GM18502 (cell line): ENCODE data around the gene CIDEB.

Source experiments
- ATAC-seq: cut with Tn5 transposase; IDR thresholded peaks from one replicate; pipeline ENCODE4 v1.9.1; 2021; ENCODE audit warnings: mild to moderate bottlenecking; ENCODE audit not compliant: unreplicated experiment, poor library complexity

The CIDEB gene

DNA sequence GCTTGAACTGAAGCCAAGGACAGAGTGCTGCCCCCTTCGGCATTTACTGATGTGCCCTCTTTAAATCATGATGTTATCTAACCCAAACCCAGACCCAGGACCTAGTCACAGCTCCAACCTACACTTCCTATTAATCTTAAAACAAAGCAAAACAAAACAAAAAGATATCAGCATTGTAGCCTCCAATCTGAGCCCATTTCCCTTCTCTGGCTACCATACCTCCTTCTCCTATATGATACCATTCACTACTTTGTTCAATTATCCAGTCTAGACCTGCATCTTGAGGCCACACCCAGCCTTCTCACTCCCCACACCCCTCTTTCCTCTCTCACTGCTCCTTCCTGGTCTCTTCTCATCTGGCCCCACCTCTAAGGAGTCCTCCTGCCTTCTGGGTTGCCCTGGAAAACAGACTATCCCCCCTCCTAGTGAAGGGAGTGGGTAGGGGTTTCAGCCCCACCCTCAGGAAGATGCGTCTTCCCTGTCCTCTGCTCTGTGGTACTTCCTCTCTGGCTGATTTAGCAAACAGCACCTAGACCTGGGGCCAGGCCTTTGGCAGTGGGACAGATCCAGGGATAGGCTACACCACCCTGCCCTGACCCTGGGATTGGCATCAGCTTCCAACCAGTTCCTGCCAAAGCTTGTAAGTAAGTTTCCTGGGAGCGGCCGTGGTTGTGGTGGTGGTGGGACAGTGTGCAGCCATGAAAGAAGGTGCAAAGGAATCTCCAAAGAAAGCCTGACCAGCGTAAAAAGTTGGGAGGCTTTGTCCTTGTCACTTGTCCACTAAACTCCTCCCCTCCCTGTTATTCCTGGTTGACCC, 6.8 kb upstream of the CIDEB start:
- ATAC-seq = no peak

DNA sequence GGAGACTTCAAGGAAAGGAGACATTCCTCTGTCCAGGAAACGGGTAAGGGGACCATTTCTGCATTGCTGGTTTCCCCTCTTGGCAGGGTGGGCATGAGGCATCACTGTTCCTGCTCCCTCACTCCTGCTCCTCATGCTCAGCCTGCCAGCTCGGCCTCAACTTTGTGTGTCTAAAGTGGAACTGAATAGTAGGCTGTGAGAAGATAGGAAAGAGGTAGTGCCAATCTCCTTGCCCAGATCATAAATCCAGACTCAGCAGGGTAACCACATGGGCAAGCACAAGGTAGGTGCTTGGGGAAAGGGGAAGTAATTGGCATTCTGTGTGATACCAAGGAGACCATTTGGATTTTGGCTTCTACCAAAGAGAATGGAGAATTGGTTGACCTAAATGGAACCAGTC, 6.1 kb upstream of the CIDEB start:
- ATAC-seq = no peak

- ATAC-seq = no peak
Measured at GRCh38 chr14:24312736-24313507, 5.1 kb upstream of the CIDEB start.

DNA sequence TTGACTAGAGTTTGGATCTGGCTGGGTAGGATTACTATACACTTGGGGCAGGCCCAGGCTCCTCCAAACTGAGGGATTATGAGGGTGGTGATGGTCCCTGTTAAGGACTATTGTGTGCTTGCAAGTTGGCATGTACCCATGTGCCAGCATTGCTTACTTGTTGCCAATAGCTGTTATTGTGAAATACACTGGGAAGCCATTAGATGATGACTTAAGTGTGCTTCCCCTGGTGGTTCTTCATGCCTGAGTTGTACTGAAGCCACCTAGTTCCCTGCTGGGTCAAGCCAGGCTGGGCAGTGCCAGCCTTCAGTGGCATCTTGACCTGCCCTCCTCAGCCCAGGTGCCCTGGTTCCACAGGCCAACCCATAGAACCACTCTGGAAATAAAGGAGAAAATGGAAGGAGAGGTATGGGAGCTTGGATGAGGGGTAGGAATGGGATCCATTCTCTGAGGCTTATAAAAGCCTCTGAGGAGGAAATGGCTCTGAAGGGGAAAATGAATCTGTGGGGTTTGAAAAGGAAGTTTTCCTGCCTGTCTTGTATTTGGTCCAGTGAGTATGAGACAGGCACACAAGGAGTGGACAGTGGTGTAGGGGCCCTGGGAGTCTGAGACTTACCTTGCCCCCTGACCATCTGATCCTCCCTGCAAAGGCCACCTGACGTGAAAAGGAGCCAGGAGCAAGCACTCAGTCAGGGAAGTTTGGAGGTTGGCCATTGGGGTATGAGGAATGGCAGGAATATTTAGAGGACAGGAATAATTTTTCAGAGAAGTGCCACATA, 4.2 kb upstream of the CIDEB start:
- ATAC-seq = no peak

DNA sequence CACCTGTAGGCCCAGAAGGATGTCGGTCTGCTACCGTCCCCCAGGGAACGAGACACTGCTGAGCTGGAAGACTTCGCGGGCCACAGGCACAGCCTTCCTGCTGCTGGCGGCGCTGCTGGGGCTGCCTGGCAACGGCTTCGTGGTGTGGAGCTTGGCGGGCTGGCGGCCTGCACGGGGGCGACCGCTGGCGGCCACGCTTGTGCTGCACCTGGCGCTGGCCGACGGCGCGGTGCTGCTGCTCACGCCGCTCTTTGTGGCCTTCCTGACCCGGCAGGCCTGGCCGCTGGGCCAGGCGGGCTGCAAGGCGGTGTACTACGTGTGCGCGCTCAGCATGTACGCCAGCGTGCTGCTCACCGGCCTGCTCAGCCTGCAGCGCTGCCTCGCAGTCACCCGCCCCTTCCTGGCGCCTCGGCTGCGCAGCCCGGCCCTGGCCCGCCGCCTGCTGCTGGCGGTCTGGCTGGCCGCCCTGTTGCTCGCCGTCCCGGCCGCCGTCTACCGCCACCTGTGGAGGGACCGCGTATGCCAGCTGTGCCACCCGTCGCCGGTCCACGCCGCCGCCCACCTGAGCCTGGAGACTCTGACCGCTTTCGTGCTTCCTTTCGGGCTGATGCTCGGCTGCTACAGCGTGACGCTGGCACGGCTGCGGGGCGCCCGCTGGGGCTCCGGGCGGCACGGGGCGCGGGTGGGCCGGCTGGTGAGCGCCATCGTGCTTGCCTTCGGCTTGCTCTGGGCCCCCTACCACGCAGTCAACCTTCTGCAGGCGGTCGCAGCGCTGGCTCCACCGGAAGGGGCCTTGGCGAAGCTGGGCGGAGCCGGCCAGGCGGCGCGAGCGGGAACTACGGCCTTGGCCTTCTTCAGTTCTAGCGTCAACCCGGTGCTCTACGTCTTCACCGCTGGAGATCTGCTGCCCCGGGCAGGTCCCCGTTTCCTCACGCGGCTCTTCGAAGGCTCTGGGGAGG, 3.1 kb upstream of the CIDEB start, which contains the start of gene LTB4R:
LTB4R (plus strand) TSS at position 857 of the 959 bp plus-strand sequence. CDS start 4,150 bp downstream, outside the sequence.
- ATAC-seq = peak; percentile 72

DNA sequence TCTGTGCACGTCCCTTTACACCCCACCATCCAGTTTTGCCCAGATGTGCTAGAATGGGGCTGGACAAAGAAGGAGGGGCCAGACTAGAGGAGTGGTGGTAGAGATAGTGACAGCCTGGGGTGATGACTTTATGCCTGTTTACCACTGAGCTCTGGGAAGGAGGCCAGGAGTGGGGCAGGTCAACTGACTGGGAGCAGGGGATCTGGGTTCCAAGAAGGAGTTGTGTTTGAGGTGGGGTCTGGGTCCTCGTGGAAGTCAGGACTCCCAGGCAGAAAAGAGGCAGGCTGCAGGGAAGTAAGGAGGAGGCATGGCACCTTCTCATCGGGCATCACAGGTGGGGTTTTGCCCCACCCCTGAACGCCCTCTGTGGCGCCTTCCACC, 2.5 kb upstream of the CIDEB start:
- ATAC-seq = no peak

- ATAC-seq = no peak
Measured at GRCh38 chr14:24309538-24310264, 1.9 kb upstream of the CIDEB start, which contains the start of gene LTB4R2. Gene LTB4R2 (plus strand): TSS chr14:24310140. CDS start chr14:24310665, 525 bp downstream.

- ATAC-seq = no peak
Measured at GRCh38 chr14:24308342-24309124, 756 bp upstream of the CIDEB start.

- no peak for ATAC-seq
Measured at GRCh38 chr14:24307156-24307574, 612 bp downstream of the CIDEB start.

DNA sequence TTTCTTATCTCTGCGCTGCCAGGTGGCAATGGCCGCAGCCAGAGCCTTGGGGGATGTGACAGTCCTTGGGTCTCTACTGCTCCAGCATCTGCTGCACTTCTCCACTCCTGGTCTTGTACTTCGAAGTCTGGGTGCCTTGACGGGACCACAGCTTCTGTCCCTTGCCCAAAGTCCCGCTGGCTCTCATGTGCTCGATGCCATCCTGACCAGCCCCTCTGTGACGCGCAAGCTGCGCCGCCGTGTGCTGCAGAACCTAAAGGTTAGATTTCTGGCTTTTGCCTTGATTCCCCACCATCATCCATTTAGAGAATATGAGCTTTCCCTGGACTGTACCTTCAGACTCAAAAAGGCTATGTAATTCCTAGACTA, 3.8 kb downstream of the CIDEB start:
- no peak for ATAC-seq

- ATAC-seq = no peak
Measured at GRCh38 chr14:24300326-24300980, 7.3 kb downstream of the CIDEB start.

- ATAC-seq = peak; percentile 61
Measured at GRCh38 chr14:24299255-24300191, 8.3 kb downstream of the CIDEB start, which contains the start of the genes DHRS1 and NOP9. Gene DHRS1 (minus strand): TSS chr14:24299780. CDS start chr14:24299106, 674 bp downstream. Gene NOP9 (plus strand): TSS chr14:24299850. CDS start chr14:24299955, 105 bp downstream.

DNA sequence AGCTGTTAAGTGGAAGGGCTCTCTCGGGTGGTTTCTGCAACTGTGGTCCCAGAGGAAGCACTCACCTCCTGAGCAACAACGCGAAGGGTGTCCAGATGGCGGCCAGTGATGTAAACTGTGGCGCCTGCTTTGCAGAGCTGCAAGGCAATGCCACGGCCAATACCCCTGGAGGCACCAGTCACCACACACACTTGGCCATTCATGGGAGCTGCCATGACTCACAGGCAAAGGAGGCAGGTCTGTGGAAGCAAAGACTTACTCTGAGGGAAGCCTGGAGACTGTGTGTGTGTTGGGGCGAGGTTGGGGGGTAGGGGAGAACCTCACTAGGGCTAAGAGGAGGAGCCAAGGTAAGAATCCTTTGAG, 8.9 kb downstream of the CIDEB start:
- ATAC-seq = no peak

DNA sequence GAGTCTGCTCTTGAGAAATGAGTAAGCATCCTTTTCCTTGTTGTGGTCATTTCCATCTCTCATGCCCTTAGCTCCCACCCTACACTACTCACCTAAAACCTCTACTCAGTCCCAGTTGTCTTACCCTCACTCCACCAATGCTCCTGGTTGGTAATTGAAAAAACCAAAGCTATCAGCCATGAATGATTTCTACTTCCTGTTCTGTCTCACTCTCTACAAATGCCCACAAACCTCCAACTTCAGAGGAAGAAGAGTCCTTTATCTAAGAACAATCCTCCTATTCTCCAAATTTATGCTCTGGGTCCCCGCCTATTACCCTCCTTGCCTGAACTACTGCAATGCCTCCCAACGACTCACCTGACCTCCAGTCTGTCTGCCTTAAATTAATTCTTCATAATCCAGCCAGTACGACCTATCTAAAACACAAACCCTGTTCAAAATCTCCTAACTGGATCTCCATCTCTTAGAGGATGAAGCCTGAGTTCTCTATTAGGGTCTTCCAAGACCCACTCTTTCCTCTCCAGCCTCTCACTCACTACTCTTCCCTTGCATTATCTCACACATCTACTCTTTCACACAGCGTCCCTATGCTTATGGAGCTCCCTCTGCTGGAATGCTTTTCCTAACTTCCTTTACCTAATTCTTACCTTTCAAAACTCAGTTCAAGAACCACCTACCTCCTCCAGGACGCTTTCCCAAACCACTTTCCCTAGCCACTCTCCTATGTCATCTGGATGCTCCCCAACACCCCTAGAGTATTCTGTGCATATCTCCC, 10.4 kb downstream of the CIDEB start:
- ATAC-seq = peak; percentile 32

GRCh38 chr14:24296341-24297157, 11.2 kb downstream of the CIDEB start:
- ATAC-seq = peak; percentile 61
